HG02642 (cell line): ENCODE measurements around the gene NTM.

Experiments
- ATAC-seq: cut with Tn5 transposase; IDR thresholded peaks from one replicate; pipeline ENCODE4 v1.9.1; 2021; ENCODE audit warnings: mild to moderate bottlenecking; ENCODE audit not compliant: unreplicated experiment, poor library complexity

The NTM gene

GRCh38 chr11:132245403-132246385 lies 875.3 kb downstream of the NTM start:
- ATAC-seq: no peak

- no peak for ATAC-seq
Observed at GRCh38 chr11:132248580-132248979, 878.2 kb downstream of the NTM start.

GRCh38 chr11:132249256-132249655 lies 878.8 kb downstream of the NTM start:
- no peak for ATAC-seq

GRCh38 chr11:132251061-132251460 lies 880.6 kb downstream of the NTM start:
- no peak for ATAC-seq

GRCh38 chr11:132253469-132254264 lies 883.3 kb downstream of the NTM start:
- ATAC-seq: no peak

- ATAC-seq: no peak
Observed at GRCh38 chr11:132254906-132255305, 884.5 kb downstream of the NTM start.

GRCh38 chr11:132256528-132257279 lies 886.3 kb downstream of the NTM start:
- no peak for ATAC-seq

- no peak for ATAC-seq
Observed at GRCh38 chr11:132257871-132258270, 887.5 kb downstream of the NTM start.

GRCh38 chr11:132258875-132259274 lies 888.5 kb downstream of the NTM start:
- ATAC-seq: no peak

GRCh38 chr11:132260636-132261035 lies 890.2 kb downstream of the NTM start:
- ATAC-seq: no peak

GRCh38 chr11:132263241-132263640 lies 892.8 kb downstream of the NTM start:
- ATAC-seq: no peak

- no peak for ATAC-seq
Observed at GRCh38 chr11:132263875-132264274, 893.5 kb downstream of the NTM start.

- ATAC-seq: no peak
Observed at GRCh38 chr11:132264616-132265015, 894.2 kb downstream of the NTM start.

GRCh38 chr11:132278801-132279574 lies 908.6 kb downstream of the NTM start:
- ATAC-seq: no peak

GRCh38 chr11:132284048-132284447 lies 913.6 kb downstream of the NTM start:
- ATAC-seq: no peak

GRCh38 chr11:132284611-132285010 lies 914.2 kb downstream of the NTM start:
- ATAC-seq: no peak

GRCh38 chr11:132285631-132286030 lies 915.2 kb downstream of the NTM start:
- ATAC-seq: no peak

GRCh38 chr11:132286106-132286505 lies 915.7 kb downstream of the NTM start:
- ATAC-seq: no peak

- ATAC-seq: no peak
Observed at GRCh38 chr11:132288036-132288435, 917.6 kb downstream of the NTM start.
